Activated B cell treated with CpG ODN at 0.5 μM for 24 hours (primary cell): Measurements from ENCODE around the gene PYROXD2. TPM values are rescaled to one million over a fixed set of nuclear protein-coding genes. Genes with fewer than 3 reads are reported as not detected.

Source experiments
- ATAC-seq: fragments of 200-7000 bp; cut with Tn5 transposase; one replicate; pipeline ENCODE4 v1.10.0; 2021; ENCODE audit warnings: low read depth, mild to moderate bottlenecking, moderate library complexity
- CTCF ChIA-PET: fragments of 350-600 bp; sonication (Branson Sonifier 250); formaldehyde crosslinking; loops from one replicate; lab custom pipeline; 2021; ENCODE audit warnings: antibody characterized with exemption; lab: Charles Lee
- POLR2A ChIA-PET: fragments of 350-600 bp; sonication (Branson Sonifier 250); formaldehyde crosslinking; loops from one replicate; lab custom pipeline; 2021; ENCODE audit warnings: antibody characterized with exemption; lab: Charles Lee
- DNase-seq: peaks from one replicate; pipeline ENCODE4 v3.0.0; 2022
- H3K27ac Mint-ChIP-seq: one replicate; pipeline ENCODE4 v1.8.0; 2020; ENCODE audit warnings: mixed read lengths
- H3K27me3 Mint-ChIP-seq: one replicate; pipeline ENCODE4 v1.8.0; 2021; ENCODE audit warnings: mixed read lengths
- H3K36me3 Mint-ChIP-seq: one replicate; pipeline ENCODE4 v1.8.0; 2021; ENCODE audit warnings: low read depth, mixed read lengths
- H3K4me1 Mint-ChIP-seq: one replicate; pipeline ENCODE4 v1.8.0; 2021; ENCODE audit warnings: mixed read lengths
- H3K4me3 Mint-ChIP-seq: one replicate; pipeline ENCODE4 v1.8.0; 2020; ENCODE audit warnings: mild to moderate bottlenecking, mixed read lengths
- H3K9me3 Mint-ChIP-seq: one replicate; pipeline ENCODE4 v1.8.0; 2020; ENCODE audit warnings: mixed read lengths
- intact Hi-C: fragments of 100-400 bp; cut with micrococcal nuclease; formaldehyde crosslinking; loops from one replicate; pipeline ENCODE4 v1.15.1; 2024
- total RNA-seq: library from RNA; stranded (reverse); gene quantifications from 2 replicates; pipeline ENCODE4 v1.2.3, GENCODE V29; 2022
- TF ChIP-seq, protein P1 (sequence below): fragments of 200-600 bp; IDR thresholded peaks from one replicate; pipeline ENCODE4 v1.8.0; 2022; ENCODE audit warnings: antibody characterized with exemption, mild to moderate bottlenecking

The PYROXD2 gene
- total RNA-seq, 1 donor from 2014 or later, result 11.4 TPM

DNA sequence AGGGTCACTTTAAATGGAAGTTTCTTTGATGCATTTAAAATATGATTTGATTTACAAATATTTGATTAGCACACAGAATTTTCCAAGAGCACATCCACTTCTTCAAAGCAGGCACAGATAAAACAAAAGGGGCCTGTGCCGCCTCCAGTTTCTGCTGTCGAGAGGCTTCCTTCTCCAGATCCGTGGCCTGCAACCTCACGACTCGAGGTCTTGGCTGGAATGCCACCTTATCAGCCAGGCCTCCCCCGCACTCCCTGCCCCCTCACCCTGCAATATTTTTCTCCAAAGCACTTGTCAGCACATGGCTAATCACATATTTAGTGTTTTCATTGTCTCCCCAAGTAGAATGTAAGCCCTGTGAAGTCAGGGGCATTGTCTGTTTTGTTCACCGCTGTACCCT, 12.5 kb downstream of the PYROXD2 start:
- no peaks in the 10 kb centered on the region for H3K9me3 Mint-ChIP-seq
- H3K27ac Mint-ChIP-seq, result no peak overlapping the region
- intact Hi-C loops, result no loop called here
- DNase-seq (no peak), ATAC-seq (no peak)
- no peaks in the 10 kb centered on the region for H3K27me3 Mint-ChIP-seq
- H3K36me3 Mint-ChIP-seq, result no peaks in the 10 kb centered on the region
- H3K4me1 Mint-ChIP-seq, result peaks cover 4% of the 10 kb centered on the region
- TF ChIP-seq, protein P1, sequence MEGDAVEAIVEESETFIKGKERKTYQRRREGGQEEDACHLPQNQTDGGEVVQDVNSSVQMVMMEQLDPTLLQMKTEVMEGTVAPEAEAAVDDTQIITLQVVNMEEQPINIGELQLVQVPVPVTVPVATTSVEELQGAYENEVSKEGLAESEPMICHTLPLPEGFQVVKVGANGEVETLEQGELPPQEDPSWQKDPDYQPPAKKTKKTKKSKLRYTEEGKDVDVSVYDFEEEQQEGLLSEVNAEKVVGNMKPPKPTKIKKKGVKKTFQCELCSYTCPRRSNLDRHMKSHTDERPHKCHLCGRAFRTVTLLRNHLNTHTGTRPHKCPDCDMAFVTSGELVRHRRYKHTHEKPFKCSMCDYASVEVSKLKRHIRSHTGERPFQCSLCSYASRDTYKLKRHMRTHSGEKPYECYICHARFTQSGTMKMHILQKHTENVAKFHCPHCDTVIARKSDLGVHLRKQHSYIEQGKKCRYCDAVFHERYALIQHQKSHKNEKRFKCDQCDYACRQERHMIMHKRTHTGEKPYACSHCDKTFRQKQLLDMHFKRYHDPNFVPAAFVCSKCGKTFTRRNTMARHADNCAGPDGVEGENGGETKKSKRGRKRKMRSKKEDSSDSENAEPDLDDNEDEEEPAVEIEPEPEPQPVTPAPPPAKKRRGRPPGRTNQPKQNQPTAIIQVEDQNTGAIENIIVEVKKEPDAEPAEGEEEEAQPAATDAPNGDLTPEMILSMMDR, result no peak
- CTCF ChIA-PET, result no interaction called here
- POLR2A ChIA-PET, result no interaction called here
- H3K4me3 Mint-ChIP-seq, result no peak overlapping the region

DNA sequence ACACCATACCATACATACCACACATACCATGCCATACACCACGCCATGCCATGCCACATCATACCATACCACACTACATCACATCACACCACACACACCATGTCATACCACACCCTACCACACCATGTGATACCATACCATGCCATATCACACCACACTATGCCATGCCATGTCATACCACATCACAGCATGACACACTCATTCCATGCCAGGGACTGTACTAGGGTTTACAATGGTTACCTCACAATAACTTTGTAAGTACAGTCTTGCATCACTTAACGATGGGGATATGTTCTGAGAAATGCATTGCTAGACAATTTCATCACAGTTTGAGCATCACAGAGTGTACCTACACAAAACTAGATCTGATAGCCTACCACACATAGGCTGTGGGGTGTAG, 14.5 kb downstream of the PYROXD2 start:
- DNase-seq (no peak), ATAC-seq (no peak)
- no peaks in the 10 kb centered on the region for H3K36me3 Mint-ChIP-seq
- POLR2A ChIA-PET, result no interaction called here
- intact Hi-C loops, result no loop called here
- H3K27me3 Mint-ChIP-seq, result no peaks in the 10 kb centered on the region
- peaks cover 4% of the 10 kb centered on the region for H3K4me1 Mint-ChIP-seq
- no peak overlapping the region for H3K27ac Mint-ChIP-seq
- CTCF ChIA-PET, result no interaction called here
- no peak overlapping the region for H3K4me3 Mint-ChIP-seq
- TF ChIP-seq, protein P1, result no peak
- no peaks in the 10 kb centered on the region for H3K9me3 Mint-ChIP-seq

DNA sequence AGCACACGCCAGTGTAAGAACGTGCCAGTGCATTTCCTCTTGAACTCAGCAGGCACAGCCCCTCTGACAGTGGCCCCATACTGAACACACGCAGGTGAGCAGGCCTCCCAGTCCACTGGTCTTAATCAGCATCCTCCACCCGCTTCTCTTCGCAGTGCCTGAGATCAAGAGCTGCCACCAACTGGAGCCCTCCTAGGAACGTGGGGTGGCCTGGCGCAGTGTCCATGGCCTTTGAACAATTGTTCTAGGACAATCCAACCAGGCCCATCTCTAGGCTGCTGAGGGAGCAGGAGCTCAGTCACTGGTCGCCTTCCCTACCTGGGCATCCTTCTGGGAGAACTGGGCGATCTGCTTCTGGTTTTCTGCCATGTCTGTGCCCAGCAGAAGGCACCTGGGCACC, 15.2 kb downstream of the PYROXD2 start:
- ATAC-seq, result no peak
- intact Hi-C loops, result no loop called here
- TF ChIP-seq, protein P1, result no peak
- Mint-ChIP-seq H3K4me3 (no peak overlapping the region), H3K27ac (no peak overlapping the region), H3K4me1 (peaks cover 4% of the 10 kb centered on the region), H3K27me3 (no peaks in the 10 kb centered on the region), H3K9me3 (no peaks in the 10 kb centered on the region), H3K36me3 (no peaks in the 10 kb centered on the region)
- DNase-seq, result no peak
- POLR2A ChIA-PET, result no interaction called here
- CTCF ChIA-PET, result no interaction called here

DNA sequence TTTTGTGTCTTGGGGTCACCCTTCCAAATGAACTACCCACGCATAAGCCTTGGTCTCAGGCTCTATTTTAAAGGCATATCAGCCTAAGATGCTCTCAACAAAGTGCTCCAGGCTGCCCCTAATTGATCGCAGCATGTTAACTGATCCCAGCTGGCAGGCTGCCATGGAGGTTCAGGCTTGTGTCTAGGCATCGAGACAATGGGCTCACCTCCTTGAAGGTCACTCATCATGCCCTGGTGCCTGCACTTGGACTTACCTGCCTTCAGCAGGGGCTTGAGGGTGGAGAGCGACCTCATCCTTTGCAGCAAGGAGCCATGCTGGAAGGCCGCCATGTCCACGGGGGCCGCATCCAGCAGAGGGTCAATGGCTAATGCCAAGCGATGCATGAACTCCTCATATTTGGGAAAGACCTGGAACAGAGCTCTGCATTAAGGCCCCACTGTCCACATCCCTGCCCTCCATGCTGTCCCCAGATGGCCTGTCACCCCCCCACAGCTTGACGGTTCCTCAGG, 17.8 kb downstream of the PYROXD2 start:
- H3K9me3 Mint-ChIP-seq, result no peaks in the 10 kb centered on the region
- POLR2A ChIA-PET, result no interaction called here

DNA sequence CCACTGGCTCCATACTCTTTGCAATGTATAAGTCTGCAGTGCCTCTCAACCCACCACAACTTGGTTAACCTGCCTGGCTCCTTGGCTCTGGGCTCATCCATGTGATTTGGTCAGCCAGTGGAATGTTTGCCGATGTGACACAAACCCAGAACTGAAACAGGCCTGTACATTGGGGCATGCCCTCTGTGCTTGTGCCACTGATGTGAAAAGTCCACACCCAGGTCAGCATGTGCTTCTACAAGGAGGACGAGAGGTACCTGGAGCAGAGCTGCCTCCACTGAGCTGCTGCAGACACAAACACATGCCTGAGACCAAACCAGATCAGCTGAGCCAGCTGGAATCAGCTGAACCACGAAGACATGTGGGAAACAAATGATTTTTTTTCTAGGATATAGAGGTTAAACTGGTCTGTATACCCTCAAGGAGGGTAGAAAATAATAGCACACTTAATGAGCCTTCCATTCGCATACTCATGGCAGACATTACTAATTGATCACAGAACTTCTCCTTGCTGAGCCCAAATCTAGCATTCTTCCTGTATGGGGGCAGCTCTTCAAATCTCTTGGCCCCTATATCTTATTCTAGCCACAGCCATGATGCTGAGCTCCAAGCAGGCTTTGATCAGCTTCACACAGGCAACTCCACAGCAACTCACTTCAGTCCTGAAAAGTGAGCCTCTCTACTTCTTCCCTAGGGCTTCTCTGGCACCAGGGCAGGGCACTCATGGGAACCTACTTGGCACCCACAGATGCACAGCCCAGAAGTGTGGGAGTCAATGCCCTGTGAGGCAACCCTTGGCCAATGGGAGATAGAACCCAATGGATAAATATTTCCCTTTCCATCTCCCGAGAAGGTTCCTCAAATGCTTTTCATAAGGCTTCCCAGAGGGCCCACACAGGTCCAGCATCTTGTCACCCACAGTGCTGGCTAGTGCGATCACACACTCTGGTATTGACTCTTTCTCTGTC, 18.6 kb downstream of the PYROXD2 start:
- ChIA-PET CTCF (no interaction called here), POLR2A (no interaction called here)
- DNase-seq, result no peak
- Mint-ChIP-seq H3K4me1 (peaks cover 6% of the 10 kb centered on the region), H3K9me3 (no peaks in the 10 kb centered on the region), H3K27ac (no peak overlapping the region), H3K36me3 (no peaks in the 10 kb centered on the region), H3K4me3 (no peak overlapping the region), H3K27me3 (no peaks in the 10 kb centered on the region)
- TF ChIP-seq, protein P1, result no peak
- ATAC-seq, result no peak
- intact Hi-C loops, result no loop called here

More for the DNA sequence above, 17.8 kb downstream of the PYROXD2 start:
- H3K36me3 Mint-ChIP-seq, result no peaks in the 10 kb centered on the region
- no peaks in the 10 kb centered on the region for H3K27me3 Mint-ChIP-seq
- no peak for DNase-seq
- ATAC-seq, result no peak
- CTCF ChIA-PET, result no interaction called here
- no peak overlapping the region for H3K27ac Mint-ChIP-seq
- intact Hi-C loops, result no loop called here
- TF ChIP-seq, protein P1, result no peak
- no peak overlapping the region for H3K4me3 Mint-ChIP-seq
- peaks cover 1% of the 10 kb centered on the region for H3K4me1 Mint-ChIP-seq
